Fibroblast of skin of left biceps (primary cell): ENCODE results near the gene OR5L1.

ENCODE experiments used
- DNase-seq, 2 experiments: peaks; one replicate each; pipeline ENCODE4 v3.0.0-alpha.2; 2013; ENCODE audit warnings: low read depth in 2 of 2

Gene OR5L1

DNA sequence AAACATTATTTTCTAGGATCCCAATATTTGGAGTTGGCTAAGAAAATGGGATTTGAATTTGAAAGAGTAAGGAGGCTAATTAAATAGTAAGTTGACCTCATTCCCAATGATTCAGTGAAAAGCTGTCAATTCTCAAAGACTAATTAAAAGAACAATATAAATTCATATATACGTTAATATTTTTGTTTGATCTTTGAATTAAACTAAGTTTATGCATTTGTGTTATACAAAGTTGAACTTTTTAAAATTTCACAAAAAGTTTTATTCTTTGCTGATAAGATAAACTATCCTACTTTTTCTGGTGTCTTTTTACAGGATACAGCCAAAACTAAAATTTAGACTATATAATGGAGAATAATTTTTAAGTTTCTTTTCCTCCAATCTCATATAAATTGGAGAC, at the start of gene OR5L1:
Gene OR5L1 (plus strand): TSS at position 301 of the 400 bp plus-strand sequence. CDS start 100 bp downstream, outside the sequence.
- no peak for DNase-seq

- DNase-seq, result no peak
Observed at GRCh38 chr11:55773138-55773537, 38.0 kb upstream of the OR5L1 start, which contains the start of gene OR5D13. Gene OR5D13, plus strand, starts transcription at chr11:55773438. Its CDS starts 0 bp downstream, at chr11:55773438.

- no peak for DNase-seq
Observed at GRCh38 chr11:55791606-55792005, 19.6 kb upstream of the OR5L1 start.

GRCh38 chr11:55793321-55793720, 17.8 kb upstream of the OR5L1 start:
- DNase-seq, result no peak

DNA sequence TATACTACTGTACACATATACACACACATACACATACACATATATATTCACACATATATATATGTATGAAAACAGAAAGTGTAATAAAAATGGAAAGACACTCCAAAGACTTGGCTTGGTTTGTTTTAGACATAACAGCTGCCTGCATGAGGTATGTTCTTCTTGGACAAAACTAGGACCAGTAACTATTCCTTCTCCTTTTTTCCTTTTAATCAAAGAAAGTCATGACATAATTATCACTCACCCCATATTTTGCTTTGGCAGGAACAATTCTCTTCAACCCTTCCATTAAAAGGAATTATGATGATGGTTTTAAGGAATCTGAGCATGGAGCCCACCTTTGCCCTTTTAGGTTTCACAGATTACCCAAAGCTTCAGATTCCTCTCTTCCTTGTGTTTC, 15.9 kb upstream of the OR5L1 start, which contains the start of gene OR5D14:
Gene OR5D14 (plus strand): TSS at position 301 of the 400 bp plus-strand sequence. CDS start 0 bp downstream, at position 301.
- DNase-seq, result no peak

DNA sequence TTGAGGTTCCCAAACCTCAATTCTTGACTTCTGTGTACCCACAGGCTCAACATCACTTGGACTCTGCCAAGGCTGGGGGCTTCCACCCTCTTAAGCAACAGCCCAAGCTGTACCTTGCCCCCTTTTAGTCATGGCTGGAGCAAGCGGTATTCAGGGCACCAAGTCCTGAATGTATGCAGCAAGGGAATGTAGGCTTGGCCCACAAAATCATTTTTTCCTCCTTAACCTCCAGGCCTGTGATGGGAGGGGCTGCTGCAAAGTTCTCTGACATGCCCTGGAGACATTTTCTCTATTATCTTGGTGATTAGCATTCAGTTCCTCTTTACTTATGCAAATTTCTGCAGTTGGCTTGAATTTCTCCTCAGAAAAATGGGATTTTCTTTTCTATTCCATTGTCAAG, 4.9 kb upstream of the OR5L1 start:
- DNase-seq, result no peak

DNA sequence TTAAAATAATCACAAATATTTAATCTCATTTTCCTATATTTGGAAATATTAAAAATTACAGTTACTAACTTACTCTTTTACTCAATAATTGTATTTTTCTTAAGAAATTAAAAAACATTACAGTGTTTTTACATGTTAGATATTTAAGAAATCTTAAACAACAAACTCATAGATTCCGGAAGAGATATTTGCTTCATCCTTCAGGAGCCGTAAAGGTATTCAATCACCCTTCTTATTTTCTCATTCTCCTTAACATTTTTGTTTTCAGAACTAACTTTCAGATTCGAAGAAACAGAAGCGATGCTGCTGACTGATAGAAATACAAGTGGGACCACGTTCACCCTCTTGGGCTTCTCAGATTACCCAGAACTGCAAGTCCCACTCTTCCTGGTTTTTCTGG, 8.2 kb downstream of the OR5L1 start, which contains the start of gene OR5D18:
Gene OR5D18 (plus strand): TSS at position 301 of the 400 bp plus-strand sequence. CDS start 0 bp downstream, at position 301.
- no peak for DNase-seq

DNA sequence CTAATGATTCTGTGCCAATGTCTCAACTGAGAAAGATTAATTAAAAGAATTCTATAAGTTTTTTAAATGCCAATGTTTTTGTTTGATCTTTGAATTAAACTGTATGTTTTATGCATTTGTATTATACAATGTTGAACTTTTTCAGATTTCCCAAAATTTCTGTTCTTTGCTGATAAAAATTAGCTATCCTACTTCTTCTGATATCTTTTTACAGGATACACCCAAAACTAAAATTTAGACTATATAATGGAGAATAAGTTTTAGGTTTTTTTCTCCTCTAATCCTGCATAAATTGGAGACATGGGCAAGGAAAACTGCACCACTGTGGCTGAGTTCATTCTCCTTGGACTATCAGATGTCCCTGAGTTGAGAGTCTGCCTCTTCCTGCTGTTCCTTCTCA, 15.8 kb downstream of the OR5L1 start, which contains the start of gene OR5L2:
Gene OR5L2 (plus strand): TSS at position 301 of the 400 bp plus-strand sequence. CDS start 0 bp downstream, at position 301.
- no peak for DNase-seq

- no peak for DNase-seq
Observed at GRCh38 chr11:55838452-55838851, 27.3 kb downstream of the OR5L1 start, which contains the start of gene OR5D16. Gene OR5D16, plus strand, starts transcription at chr11:55838752. Its CDS starts 0 bp downstream, at chr11:55838752.

DNA sequence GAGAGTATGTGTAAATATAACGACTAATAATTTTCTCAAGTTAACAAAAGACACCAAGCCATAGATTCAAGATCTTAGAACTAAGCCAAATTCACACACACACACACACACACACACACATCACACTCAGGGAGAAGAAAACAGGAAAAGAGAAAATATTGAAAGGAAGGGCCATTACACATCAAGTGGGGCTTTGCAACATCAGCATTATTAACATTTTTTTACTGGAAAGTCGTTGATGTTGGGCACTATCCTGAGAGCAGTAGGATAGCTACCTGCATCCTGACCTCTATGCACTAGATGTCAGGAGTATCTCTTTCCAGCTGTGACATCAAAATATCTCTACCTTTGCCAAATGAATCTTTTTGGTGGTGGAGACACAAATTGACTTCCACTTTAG, 36.3 kb downstream of the OR5L1 start:
- no peak for DNase-seq

DNA sequence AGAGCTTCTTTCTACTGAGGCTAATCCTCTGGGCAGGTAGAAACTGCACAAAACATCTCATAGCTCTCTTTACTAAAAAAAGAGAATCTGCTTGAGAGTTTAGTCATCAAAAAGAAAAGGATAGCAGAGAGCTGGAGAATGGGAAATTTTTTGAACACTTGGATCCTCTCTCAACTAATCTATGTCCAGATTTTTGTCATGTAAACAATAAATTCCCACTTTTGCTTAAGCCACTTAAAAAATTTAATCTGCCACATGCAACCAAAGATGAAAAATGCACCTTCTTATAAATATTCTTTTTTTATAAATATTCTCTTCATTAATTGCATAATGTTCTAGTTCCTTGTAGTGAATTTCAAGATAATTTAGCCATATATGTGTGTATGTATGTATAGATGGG, 37.9 kb downstream of the OR5L1 start:
- DNase-seq, result no peak

- no peak for DNase-seq
Observed at GRCh38 chr11:55852141-55852540, 41.0 kb downstream of the OR5L1 start.

- no peak for DNase-seq
Observed at GRCh38 chr11:55854704-55855103, 43.5 kb downstream of the OR5L1 start.
